Ureter (tissue), 1 donor: ENCODE data around the gene CARS2. TPM values are rescaled to one million over a fixed set of nuclear protein-coding genes. Genes with fewer than 3 reads are reported as not detected.
"Not testable (repeated sequence)": the region's sequence is repeated elsewhere in the genome, so short reads cannot be mapped to it uniquely, and the experiment has no call there.

Experiments used
- DNase-seq: peaks from one replicate; pipeline ENCODE4 v3.0.0-alpha.2; 2020; ENCODE audit warnings: low spot score
- total RNA-seq: library from RNA; stranded (reverse); gene quantifications from one replicate; pipeline ENCODE4 v1.2.4, GENCODE V29; 2023
- donor health status: DM: yes; HTN: yes; CAD: no.

CARS2 gene
- total RNA-seq, 1 donor from 2014 or later, result 86.7 TPM

DNA sequence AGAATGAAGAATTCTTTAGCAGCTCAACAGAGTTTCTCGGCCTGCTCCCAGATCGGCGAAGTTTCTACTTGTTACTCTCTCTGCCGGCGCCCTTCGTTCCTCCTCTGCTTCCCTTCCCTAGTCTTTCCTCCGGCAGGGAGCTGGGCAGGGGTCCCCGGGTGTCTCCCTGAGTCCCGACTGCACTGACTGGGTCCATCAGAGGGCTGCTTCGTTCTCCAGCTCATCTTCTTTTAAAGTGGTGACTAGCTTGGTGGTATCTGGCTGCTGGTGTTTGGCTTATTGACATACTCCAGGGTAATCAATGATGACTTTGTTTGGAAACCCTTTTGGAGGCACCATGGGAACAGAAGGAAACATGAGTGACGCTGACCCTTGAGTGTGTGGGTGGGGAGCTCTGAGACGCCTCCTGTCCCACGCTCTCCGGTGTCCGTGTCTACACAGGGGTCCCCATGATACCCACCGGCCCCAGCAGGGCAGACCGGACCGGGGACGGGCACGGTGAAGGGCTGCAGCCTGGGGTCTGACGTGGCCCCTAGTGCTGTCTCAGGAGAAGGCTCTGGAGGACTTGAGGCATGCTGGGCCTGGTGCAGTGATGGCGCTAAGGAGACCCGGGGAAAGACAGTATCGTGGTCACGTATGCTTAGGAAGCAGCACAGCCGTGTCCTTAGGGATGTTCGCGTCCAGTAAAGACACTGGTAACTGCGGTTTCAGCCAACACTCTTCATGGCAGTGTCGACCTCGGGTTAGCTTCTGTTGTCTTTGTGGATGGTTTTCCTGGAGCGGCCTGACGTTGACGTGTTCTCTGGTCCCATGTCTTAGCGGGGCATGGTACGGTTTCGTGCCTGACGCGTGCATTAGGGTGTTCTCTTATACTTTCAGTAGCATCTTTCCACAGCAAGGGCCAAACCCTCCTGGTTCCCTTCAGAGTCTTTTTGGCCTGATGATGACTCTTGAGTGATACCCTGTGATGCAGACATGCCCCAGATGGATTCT lies 66.8 kb downstream of the CARS2 start:
- no peak for DNase-seq

DNA sequence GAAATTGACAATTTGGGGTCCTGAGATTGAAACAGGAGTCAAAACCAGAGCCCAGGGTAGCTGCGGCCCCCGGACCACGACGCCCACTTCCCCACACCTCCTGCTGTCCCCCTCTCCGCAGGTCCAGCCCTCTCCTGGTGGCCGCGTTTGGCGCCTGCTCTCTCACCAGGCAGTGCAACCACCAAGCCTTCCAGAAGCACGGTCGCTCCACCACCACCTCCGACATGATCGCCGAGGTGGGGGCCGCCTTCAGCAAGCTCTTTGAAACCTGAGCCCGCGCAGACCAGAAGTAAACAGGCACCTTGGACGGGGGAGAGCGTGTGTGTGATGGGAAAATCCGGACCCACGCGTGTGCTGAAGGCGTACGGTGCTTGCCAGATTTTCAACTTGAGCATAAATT lies 67.7 kb downstream of the CARS2 start:
- DNase-seq, result no peak

- no peak for DNase-seq
These were observed 68.2 kb downstream of the CARS2 start for GRCh38 chr13:110637747-110638146.

DNA sequence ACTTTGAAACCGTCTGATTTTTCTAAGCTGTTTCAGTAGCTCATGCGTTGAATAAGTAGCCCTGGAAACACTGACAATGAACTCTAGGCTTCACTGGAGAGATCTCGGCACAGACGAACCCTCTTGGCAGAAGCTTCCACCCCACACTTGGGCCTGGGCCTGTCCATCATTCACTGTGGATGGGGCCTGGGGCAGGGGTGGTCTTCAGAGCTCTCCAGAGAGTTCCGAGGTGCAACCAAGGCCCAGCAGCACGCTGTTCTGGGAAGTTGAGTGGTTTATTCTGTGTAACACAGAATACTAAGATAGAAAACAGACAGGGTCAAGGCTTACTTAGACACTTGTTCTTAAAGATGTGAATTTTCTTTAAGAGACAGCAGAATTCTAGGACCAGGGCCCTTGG lies 68.6 kb downstream of the CARS2 start:
- DNase-seq, result no peak

DNA sequence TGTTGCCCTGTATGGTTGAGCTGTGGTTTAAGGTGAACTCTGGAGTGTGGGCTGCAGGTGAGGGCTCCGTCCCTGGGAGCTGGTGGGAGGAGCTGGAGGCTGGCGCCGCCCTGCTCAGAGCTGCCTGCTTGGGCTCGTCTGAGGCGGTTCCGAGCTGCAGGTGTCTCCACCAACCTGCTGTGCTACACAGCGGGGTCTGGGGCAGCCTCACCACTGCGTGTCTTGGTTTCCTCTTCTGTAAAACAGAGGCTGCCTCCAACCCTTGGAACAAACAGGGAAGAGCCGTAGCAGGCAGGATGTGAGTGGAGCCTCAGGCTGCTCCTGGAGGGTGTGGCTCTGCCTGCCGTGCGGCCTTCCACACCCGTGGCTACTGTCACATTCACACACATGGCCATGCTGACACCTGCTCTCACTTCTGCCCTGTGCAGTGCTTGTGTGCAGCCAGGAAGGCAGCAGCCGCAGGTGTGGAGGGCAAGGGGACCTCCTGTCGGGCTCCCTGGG lies 69.2 kb downstream of the CARS2 start:
- no peak for DNase-seq

GRCh38 chr13:110636053-110636475 lies 69.9 kb downstream of the CARS2 start:
- no peak for DNase-seq

DNA sequence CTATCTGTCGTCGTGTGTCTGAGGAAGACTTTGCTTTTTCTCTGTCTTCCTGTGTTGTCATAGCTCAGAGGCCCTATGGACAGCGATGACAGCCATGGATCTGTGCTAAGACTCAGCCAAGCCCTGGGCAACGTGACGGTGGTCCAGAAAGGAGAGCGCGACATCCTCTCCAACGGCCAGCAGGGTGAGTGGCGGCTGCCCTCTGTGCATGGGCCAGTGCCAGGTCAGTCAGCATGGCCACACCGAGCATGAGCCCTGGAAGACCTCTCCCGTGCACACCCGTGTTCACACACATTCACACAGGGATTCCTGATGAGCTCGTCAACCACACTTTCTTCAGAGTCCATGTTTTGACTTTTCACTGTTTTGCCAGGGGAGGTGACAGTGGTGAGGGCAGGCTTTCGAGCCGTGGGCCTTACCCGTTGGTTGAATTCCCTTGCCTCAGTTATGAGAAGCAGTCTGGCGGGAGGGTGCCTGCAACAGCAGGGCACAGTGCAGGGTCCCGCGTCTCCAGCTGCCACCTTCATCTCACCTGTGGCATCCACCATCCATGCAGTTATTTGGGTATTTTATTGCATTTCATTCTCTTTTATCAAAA lies 70.4 kb downstream of the CARS2 start:
- no peak for DNase-seq

DNA sequence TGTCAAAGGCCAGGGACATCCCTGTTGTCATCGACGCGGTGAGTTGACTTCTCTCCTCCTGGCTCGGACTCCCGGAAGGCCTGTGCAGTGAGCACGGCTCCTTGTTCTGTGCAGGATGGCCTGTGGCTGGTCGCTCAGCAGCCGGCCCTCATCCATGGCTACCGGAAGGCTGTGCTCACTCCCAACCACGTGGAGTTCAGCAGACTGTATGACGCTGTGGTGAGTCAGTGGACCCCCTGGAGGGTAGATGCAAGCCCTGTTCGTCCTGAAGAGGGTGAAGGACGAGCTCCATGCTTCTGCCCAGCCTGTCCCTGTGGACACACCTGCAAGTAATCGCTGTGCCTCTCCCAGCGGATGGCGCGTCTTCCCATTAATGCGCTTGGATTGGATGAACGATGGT lies 71.4 kb downstream of the CARS2 start:
- no peak for DNase-seq

DNA sequence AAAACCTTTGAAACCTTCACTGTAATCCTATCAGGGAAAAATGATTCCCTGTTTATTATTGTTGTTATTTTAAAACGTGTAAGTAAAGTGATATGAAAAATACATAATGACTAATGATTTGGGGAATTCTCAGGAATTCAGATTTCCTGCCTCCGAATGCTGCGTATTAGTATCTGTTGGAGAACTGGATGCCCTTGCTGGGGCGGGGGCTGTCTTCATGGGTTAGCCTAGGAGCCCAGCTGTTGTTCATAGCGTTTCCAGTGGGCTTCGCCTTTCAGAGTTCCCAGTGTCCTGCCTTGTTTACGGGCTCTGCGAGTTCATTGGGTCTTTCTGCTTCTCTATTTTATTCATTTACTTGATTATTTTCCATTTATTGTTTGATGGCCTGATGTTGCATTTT lies 72.1 kb downstream of the CARS2 start:
- DNase-seq, result no peak

GRCh38 chr13:110632255-110632654 lies 73.7 kb downstream of the CARS2 start:
- DNase-seq, result not testable (repeated sequence)

GRCh38 chr13:110630566-110631119 lies 75.3 kb downstream of the CARS2 start:
- no peak for DNase-seq

- no peak for DNase-seq
These were observed 76.2 kb downstream of the CARS2 start for GRCh38 chr13:110629735-110630134.

DNA sequence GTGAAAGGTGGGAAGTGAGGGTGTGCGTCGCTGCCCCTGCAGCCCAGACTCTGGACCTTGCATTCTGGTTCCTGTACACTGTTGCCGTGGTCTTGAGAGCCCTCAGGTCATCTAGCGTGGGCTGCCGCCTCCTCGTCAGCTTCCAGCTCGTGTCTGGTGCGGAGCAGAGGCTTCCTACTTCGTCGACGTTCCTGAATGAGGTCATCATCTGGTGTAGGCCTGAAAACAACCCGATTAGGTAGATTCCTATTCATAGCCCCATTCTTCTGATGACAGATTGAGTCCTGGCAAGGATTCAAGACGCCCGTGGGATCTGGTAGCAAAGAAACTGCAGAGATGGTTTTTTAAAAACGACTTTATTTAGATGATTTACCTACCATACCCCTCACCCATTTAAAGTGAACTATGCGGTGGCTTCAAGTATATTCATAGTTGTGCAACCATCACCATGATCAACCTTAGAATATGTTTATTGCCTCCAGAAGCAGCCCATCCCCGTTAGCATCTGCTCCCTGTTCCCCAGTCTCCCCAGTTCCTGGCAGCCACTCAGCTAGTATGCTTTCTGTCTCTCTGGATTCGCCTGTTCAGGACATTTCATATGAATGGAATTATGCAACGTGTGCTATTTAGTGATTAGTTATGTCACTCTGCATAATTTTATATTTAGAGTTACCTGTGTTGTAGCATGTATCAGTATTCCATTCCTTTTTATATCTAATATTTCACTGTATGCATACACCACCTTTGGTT lies 76.8 kb downstream of the CARS2 start:
- no peak for DNase-seq

DNA sequence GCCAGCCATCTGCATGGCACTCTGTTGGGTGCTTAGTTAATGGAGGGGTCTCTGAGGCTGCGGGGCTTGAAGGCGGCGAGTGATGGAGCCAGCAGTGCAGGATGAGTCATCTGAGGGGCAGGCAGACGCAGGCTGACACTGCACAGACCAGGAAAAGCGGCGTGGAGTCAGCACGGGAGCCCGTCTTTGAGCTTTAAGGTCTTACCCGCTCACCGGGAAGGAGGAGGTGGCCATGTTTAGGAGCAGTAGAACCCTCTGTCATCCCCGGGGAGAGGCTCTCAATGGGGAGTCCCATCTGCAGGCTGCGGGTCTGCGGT lies 77.5 kb downstream of the CARS2 start:
- DNase-seq, result no peak

DNA sequence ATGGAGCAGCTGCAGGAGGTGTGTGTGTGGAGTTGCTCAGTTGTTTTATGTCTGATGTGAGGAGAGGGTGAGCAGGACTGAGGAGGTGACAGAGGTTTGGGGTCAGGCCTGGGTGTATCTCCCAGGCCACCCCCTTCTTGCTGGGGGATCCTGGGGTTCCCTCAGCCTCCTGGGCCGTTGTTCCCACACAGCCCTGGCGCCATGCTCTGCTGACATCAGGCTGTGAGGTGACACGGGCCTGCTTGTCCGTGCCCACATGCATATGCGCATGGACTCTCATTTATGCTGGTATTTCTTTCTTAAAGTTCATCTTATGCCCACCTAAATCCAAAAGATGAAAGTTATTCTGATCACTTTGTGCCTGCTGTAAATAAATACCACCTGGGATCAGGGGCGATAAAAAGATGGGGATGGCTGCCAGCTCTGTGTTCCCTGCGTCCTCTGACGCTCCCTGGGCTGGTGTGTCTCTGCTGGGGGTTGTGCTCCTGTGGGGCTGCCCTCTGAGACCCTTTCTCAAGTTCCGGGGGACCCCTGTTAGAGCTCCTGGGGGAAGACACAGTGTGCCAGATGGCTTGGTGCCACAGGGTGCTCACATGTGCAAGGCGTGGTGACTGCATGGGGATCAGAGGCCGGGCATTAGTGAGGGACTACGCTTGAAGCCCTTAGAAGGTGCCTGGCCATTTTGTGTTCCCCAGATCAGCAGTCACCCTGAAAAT lies 78.0 kb downstream of the CARS2 start:
- no peak for DNase-seq

- DNase-seq, result no peak
These were observed 78.6 kb downstream of the CARS2 start for GRCh38 chr13:110627351-110627750.

DNA sequence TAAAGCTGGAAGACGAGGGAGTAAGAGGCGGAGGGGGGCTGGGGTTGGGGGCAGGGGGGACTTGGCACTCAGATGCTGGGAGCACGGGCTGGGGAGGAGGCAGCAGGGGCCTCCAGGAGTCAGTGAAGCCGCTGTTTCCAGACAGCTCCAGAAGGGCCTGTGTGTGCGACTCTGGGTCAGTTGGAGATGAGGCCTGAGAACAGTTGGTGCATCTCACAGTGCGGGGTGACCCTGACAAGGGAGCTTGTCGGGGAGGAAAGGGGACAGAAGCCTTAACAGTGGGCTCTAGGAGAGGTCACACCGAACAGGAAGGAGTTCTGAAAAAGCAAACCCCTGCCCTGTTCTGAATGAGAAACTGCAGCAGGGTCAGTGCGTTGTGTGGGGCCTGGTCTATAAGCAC lies 79.4 kb downstream of the CARS2 start:
- no peak for DNase-seq

GRCh38 chr13:110625771-110626321 lies 80.1 kb downstream of the CARS2 start:
- no peak for DNase-seq

DNA sequence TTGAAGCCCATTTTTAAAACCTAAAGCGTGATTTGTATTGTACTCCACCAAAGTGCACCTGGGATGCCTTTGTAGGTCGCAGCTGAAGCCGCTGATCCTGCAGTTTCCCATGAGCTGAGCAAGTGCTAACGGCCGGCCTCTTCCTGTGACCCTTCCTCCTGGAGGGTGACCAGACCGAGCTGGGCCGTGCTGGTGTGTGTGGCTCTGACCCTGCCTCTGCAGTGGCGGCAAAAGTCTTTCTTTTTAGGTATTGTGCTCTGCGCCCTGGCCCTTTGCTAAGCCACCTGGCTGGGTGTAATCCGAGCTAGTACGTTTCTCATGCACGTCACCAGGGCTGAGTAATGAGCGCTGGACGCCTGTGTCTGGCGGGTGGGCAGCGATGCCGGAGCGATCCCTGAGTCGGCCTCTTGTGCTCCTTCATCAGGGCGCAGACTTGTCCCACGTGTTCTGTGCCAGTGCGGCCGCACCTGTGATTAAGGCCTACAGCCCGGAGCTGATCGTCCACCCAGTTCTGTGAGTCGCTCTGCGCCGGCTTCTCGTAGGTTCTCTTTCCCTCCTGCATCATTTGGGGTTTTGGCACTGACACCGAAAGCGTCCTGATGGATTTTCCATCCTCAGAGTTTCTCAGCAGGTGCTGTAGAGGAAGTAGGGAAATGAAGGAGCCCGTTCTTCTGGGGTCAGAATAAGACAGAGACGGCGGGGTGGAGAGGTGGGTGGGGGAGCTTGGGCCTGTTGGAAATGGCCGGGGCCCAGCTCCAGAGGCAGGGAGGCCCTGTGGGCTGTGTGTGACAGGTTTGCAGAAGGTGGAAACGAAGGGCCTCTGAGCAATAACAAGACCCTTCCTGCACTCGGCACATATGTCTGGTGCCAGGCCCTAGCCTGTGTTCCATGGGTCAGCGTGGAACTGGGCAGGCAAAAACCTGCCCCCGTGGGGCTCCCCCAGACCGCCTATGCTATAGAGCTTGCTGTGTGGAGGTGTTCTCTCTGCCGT lies 80.9 kb downstream of the CARS2 start:
- DNase-seq, result no peak

- DNase-seq, result no peak
These were observed 85.3 kb downstream of the CARS2 start for GRCh38 chr13:110620596-110620995.
